DND-41 (cell line): ENCODE results near the gene ARHGAP24.

ENCODE experiments used
- ATAC-seq: fragments of 200-7000 bp; cut with Tn5 transposase; 3 replicates; pipeline ENCODE4 v1.9.1; 2021; ENCODE audit warnings: low read depth; ENCODE audit not compliant: insufficient read depth
- DNase-seq: peaks from one replicate; pipeline ENCODE4 v3.0.0-alpha.2; 2020
- H2AFZ ChIP-seq: 2 replicates; pipeline ENCODE4 v1.6.0; 2012; ENCODE audit warnings: low read depth, low read length
- H3K27ac ChIP-seq: 2 replicates; pipeline ENCODE4 v1.5.1; 2012; ENCODE audit warnings: low read length, inconsistent platforms
- H3K27me3 ChIP-seq: fragments of 200-600 bp; sonication (generic); 2 replicates; pipeline ENCODE4 v1.6.0; 2012; ENCODE audit warnings: low read length, mild to moderate bottlenecking, inconsistent platforms; ENCODE audit not compliant: insufficient read depth, poor library complexity
- H3K36me3 ChIP-seq: 2 replicates; pipeline ENCODE4 v1.5.1; 2012; ENCODE audit warnings: low read length, inconsistent platforms; ENCODE audit not compliant: insufficient read depth
- H3K4me1 ChIP-seq: 2 replicates; pipeline ENCODE4 v1.5.1; 2012; ENCODE audit warnings: mild to moderate bottlenecking, low read length; ENCODE audit not compliant: insufficient read depth
- H3K4me2 ChIP-seq: 2 replicates; pipeline ENCODE4 v1.6.0; 2012; ENCODE audit warnings: mild to moderate bottlenecking, moderate library complexity, low read length, inconsistent platforms; ENCODE audit not compliant: insufficient read depth
- H3K4me3 ChIP-seq, 2 experiments: fragments of 200-600 bp in 1 of 2; shearing (Covaris generic) in 1 of 2; 2 replicates each; pipeline ENCODE4 v1.5.1; 2012 to 2016; ENCODE audit warnings: inconsistent platforms in 2 of 2, low read length in 2 of 2, mild to moderate bottlenecking in 2 of 2, low read depth in 1 of 2, moderate library complexity in 1 of 2
- H3K79me2 ChIP-seq: 2 replicates; pipeline ENCODE4 v1.6.0; 2012; ENCODE audit warnings: low read length, inconsistent platforms; ENCODE audit not compliant: insufficient read depth
- H3K9ac ChIP-seq: 2 replicates; pipeline ENCODE4 v1.6.0; 2012; ENCODE audit warnings: low read depth, mild to moderate bottlenecking, inconsistent platforms, low read length, moderate library complexity
- H3K9me3 ChIP-seq: 2 replicates; pipeline ENCODE4 v1.5.1; 2012; ENCODE audit warnings: low read length, moderate library complexity, mild to moderate bottlenecking, inconsistent platforms; ENCODE audit not compliant: insufficient read depth, severe bottlenecking
- H4K20me1 ChIP-seq: 2 replicates; pipeline ENCODE4 v1.6.0; 2012; ENCODE audit warnings: low read length; ENCODE audit not compliant: insufficient read depth
- CTCF ChIP-seq: IDR thresholded peaks from 2 replicates; pipeline ENCODE4 v1.5.1; 2012; ENCODE audit warnings: borderline replicate concordance, low read length, moderate library complexity, mild to moderate bottlenecking; ENCODE audit not compliant: poor library complexity, severe bottlenecking; ENCODE audit errors: extremely low read depth
- EZH2 ChIP-seq: IDR thresholded peaks from 3 replicates; pipeline ENCODE4 v1.6.1; 2012; ENCODE audit warnings: borderline replicate concordance, low read depth, mild to moderate bottlenecking, moderate library complexity, low read length, inconsistent platforms; ENCODE audit not compliant: severe bottlenecking

ARHGAP24 gene

GRCh38 chr4:85955620-85956292 is 480.8 kb downstream of the ARHGAP24 start:
- DNase-seq (no peak), ATAC-seq (no peak)
- H3K27ac ChIP-seq: no peak overlapping the region
- no peaks in the 10 kb centered on the region for H3K4me1 ChIP-seq
- H3K9me3 ChIP-seq: no peaks in the 10 kb centered on the region
- H3K27me3 ChIP-seq: no peaks in the 10 kb centered on the region
- H3K36me3 ChIP-seq: no peaks in the 10 kb centered on the region
- no peak overlapping the region for H3K4me3 ChIP-seq
- no peak overlapping the region for H2AFZ ChIP-seq
- H3K4me2 ChIP-seq: no peak overlapping the region
- H3K79me2 ChIP-seq: no peaks in the 10 kb centered on the region
- H4K20me1 ChIP-seq: no peaks in the 10 kb centered on the region
- no peak overlapping the region for H3K9ac ChIP-seq
- TF ChIP-seq CTCF (no peak), EZH2 (no peak)

- H2AFZ ChIP-seq: no peak overlapping the region
- H3K4me2 ChIP-seq: no peak overlapping the region
- no peak for ATAC-seq
- no peak overlapping the region for H3K27ac ChIP-seq
- TF ChIP-seq CTCF (no peak), EZH2 (no peak)
- H3K9ac ChIP-seq: no peak overlapping the region
- no peak overlapping the region for H3K4me3 ChIP-seq
- H3K79me2 ChIP-seq: no peaks in the 10 kb centered on the region
- no peaks in the 10 kb centered on the region for H3K9me3 ChIP-seq
- no peaks in the 10 kb centered on the region for H3K36me3 ChIP-seq
- no peaks in the 10 kb centered on the region for H4K20me1 ChIP-seq
- no peaks in the 10 kb centered on the region for H3K4me1 ChIP-seq
- no peaks in the 10 kb centered on the region for H3K27me3 ChIP-seq
- DNase-seq: no peak
Observed at GRCh38 chr4:85956293-85956945, 481.5 kb downstream of the ARHGAP24 start.

- H3K27ac ChIP-seq: no peak overlapping the region
- no peaks in the 10 kb centered on the region for H3K36me3 ChIP-seq
- DNase-seq (no peak), ATAC-seq (no peak)
- H3K4me1 ChIP-seq: no peaks in the 10 kb centered on the region
- H3K9me3 ChIP-seq: no peaks in the 10 kb centered on the region
- H3K4me2 ChIP-seq: no peak overlapping the region
- no peaks in the 10 kb centered on the region for H3K27me3 ChIP-seq
- no peak overlapping the region for H3K4me3 ChIP-seq
- H3K79me2 ChIP-seq: no peaks in the 10 kb centered on the region
- H4K20me1 ChIP-seq: no peaks in the 10 kb centered on the region
- H3K9ac ChIP-seq: no peak overlapping the region
- TF ChIP-seq CTCF (no peak), EZH2 (no peak)
- H2AFZ ChIP-seq: no peak overlapping the region
Observed at GRCh38 chr4:85961887-85962286, 486.9 kb downstream of the ARHGAP24 start.
